ENCODE measurements around the gene LONP2.
A peak's percentile ranks its signal among the peaks of the same experiment; 100 is the strongest.

LONP2 gene

GRCh38 chr16:48244080-48244862 lies at the start of gene LONP2:
LONP2 (plus strand) TSS chr16:48244300; CDS start chr16:48244389, 89 bp downstream.
- DNase-seq = peak; percentile 66

GRCh38 chr16:48194828-48195556 lies 49.1 kb upstream of the LONP2 start:
- peak; percentile 82 for DNase-seq

GRCh38 chr16:48197294-48197693 lies 46.8 kb upstream of the LONP2 start:
- DNase-seq = no peak

- no peak for DNase-seq
Observed at GRCh38 chr16:48201515-48202201, 42.4 kb upstream of the LONP2 start.

GRCh38 chr16:48203974-48204824 lies 39.9 kb upstream of the LONP2 start:
- DNase-seq = no peak

- no peak for DNase-seq
Observed at GRCh38 chr16:48204825-48205151, 39.3 kb upstream of the LONP2 start.

GRCh38 chr16:48206594-48207242 lies 37.4 kb upstream of the LONP2 start:
- DNase-seq = no peak

GRCh38 chr16:48210747-48211146 lies 33.4 kb upstream of the LONP2 start:
- DNase-seq = no peak

GRCh38 chr16:48212033-48212432 lies 32.1 kb upstream of the LONP2 start:
- DNase-seq = no peak

GRCh38 chr16:48215738-48216137 lies 28.4 kb upstream of the LONP2 start:
- no peak for DNase-seq

- no peak for DNase-seq
Observed at GRCh38 chr16:48217708-48218107, 26.4 kb upstream of the LONP2 start.

- DNase-seq = no peak
Observed at GRCh38 chr16:48218473-48218872, 25.6 kb upstream of the LONP2 start.

- no peak for DNase-seq
Observed at GRCh38 chr16:48220891-48221290, 23.2 kb upstream of the LONP2 start.

GRCh38 chr16:48223490-48223889 lies 20.6 kb upstream of the LONP2 start:
- no peak for DNase-seq

- no peak for DNase-seq
Observed at GRCh38 chr16:48225456-48225855, 18.6 kb upstream of the LONP2 start.

- DNase-seq = peak; percentile 3
Observed at GRCh38 chr16:48231727-48232492, 12.2 kb upstream of the LONP2 start.

GRCh38 chr16:48232493-48233040 lies 11.5 kb upstream of the LONP2 start:
- no peak for DNase-seq

- no peak for DNase-seq
Observed at GRCh38 chr16:48234630-48235029, 9.5 kb upstream of the LONP2 start.

GRCh38 chr16:48235058-48235555 lies 9.0 kb upstream of the LONP2 start:
- no peak for DNase-seq

- no peak for DNase-seq
Observed at GRCh38 chr16:48235556-48236136, 8.5 kb upstream of the LONP2 start.

- no peak for DNase-seq
Observed at GRCh38 chr16:48236286-48236685, 7.8 kb upstream of the LONP2 start.

Data from NCI-H1694 (cell line).